ENCODE results near the gene MRPL46.

The MRPL46 gene

GRCh38 chr15:88453651-88454050, 13.5 kb downstream of the MRPL46 start:
- no peak for DNase-seq
- H3K4ac ChIP-seq (ENCODE audit: low read depth in 1 of 2, low read length in 2 of 2), result no peak overlapping the region
- H3K4me2 ChIP-seq (ENCODE audit: low read length, poor library complexity, severe bottlenecking), result no peak overlapping the region
- no peak overlapping the region for H3K9ac ChIP-seq (ENCODE audit: low read length)
- H3K4me1 ChIP-seq (ENCODE audit: control insufficient read depth, insufficient read depth, low read depth, low read length), result peaks cover 3% of the 10 kb centered on the region
- H2AK5ac ChIP-seq (ENCODE audit: low read length, severe bottlenecking), result no peak overlapping the region
- no peak overlapping the region for H4K8ac ChIP-seq (ENCODE audit: low read length)
- no peak overlapping the region for H4K91ac ChIP-seq (ENCODE audit: low read length)
- peaks cover 0 to 5% of the 10 kb centered on the region in 2 experiments for H3K27me3 ChIP-seq (ENCODE audit: control insufficient read depth in 1 of 2, insufficient read depth in 1 of 2, low read length in 2 of 2)
- peaks cover 1% of the 10 kb centered on the region for H3K79me1 ChIP-seq (replicated peaks; ENCODE audit: low read length, poor library complexity, severe bottlenecking)
- no peak overlapping the region for H3K23ac ChIP-seq (ENCODE audit: low read length in 2 of 2)
- H3K18ac ChIP-seq (ENCODE audit: low read depth in 1 of 2, low read length in 2 of 2), result no peak overlapping the region
- H3K14ac ChIP-seq (ENCODE audit: low read length in 2 of 2), result no peak overlapping the region
- H2BK120ac ChIP-seq (ENCODE audit: low read depth, low read length), result no peak overlapping the region
- no peak overlapping the region for H2BK5ac ChIP-seq (ENCODE audit: low read depth, low read length, poor library complexity, severe bottlenecking)
- no peak overlapping the region for H3K27ac ChIP-seq (ENCODE audit: low read length, poor library complexity, severe bottlenecking)
- H3K36me3 ChIP-seq (ENCODE audit: control insufficient read depth in 1 of 2, insufficient read depth in 2 of 2, low read depth in 1 of 2, low read length in 2 of 2), result peaks cover 8 to 15% of the 10 kb centered on the region in 2 experiments
- no peak overlapping the region for H3K4me3 ChIP-seq (ENCODE audit: insufficient read depth in 1 of 2, low read depth in 1 of 2, low read length in 2 of 2)
- H2AFZ ChIP-seq (ENCODE audit: low read depth, low read length), result no peak overlapping the region
- no peaks in the 10 kb centered on the region for H3K9me3 ChIP-seq (ENCODE audit: control insufficient read depth, low read length)
- H2BK15ac ChIP-seq (ENCODE audit: low read depth, poor library complexity, severe bottlenecking), result no peak overlapping the region
- 41% methylated on average over 1 of the region's 1 CpG for WGBS
- H2BK12ac ChIP-seq (ENCODE audit: low read length in 2 of 2), result no peak overlapping the region

- H2AK5ac ChIP-seq (ENCODE audit: low read length, severe bottlenecking), result no peak overlapping the region
- no peak overlapping the region for H3K23ac ChIP-seq (ENCODE audit: low read length in 2 of 2)
- no peak overlapping the region for H3K18ac ChIP-seq (ENCODE audit: low read depth in 1 of 2, low read length in 2 of 2)
- no peak overlapping the region for H2BK5ac ChIP-seq (ENCODE audit: low read depth, low read length, poor library complexity, severe bottlenecking)
- H2BK12ac ChIP-seq (ENCODE audit: low read length in 2 of 2), result no peak overlapping the region
- no peak overlapping the region for H3K4ac ChIP-seq (ENCODE audit: low read depth in 1 of 2, low read length in 2 of 2)
- no peak overlapping the region for H4K91ac ChIP-seq (ENCODE audit: low read length)
- no peaks in the 10 kb centered on the region for H3K79me1 ChIP-seq (replicated peaks; ENCODE audit: low read length, poor library complexity, severe bottlenecking)
- WGBS, result 6% methylated on average over 12 of the region's 12 CpGs
- no peak overlapping the region for H4K8ac ChIP-seq (ENCODE audit: low read length)
- no peak overlapping the region for H2BK120ac ChIP-seq (ENCODE audit: low read depth, low read length)
- H3K4me1 ChIP-seq (ENCODE audit: control insufficient read depth, insufficient read depth, low read depth, low read length), result peaks cover 3% of the 10 kb centered on the region
- DNase-seq, result peak; percentile 66
- H3K27ac ChIP-seq (ENCODE audit: low read length, poor library complexity, severe bottlenecking), result no peak overlapping the region
- no peak overlapping the region for H3K14ac ChIP-seq (ENCODE audit: low read length in 2 of 2)
- H2BK15ac ChIP-seq (ENCODE audit: low read depth, poor library complexity, severe bottlenecking), result no peak overlapping the region
- no peaks in the 10 kb centered on the region for H3K36me3 ChIP-seq (ENCODE audit: control insufficient read depth in 1 of 2, insufficient read depth in 2 of 2, low read depth in 1 of 2, low read length in 2 of 2)
- H3K4me3 ChIP-seq (ENCODE audit: insufficient read depth in 1 of 2, low read depth in 1 of 2, low read length in 2 of 2), result no peak overlapping the region
- no peak overlapping the region for H2AFZ ChIP-seq (ENCODE audit: low read depth, low read length)
- no peak overlapping the region for H3K9ac ChIP-seq (ENCODE audit: low read length)
- H3K27me3 ChIP-seq (ENCODE audit: control insufficient read depth in 1 of 2, insufficient read depth in 1 of 2, low read length in 2 of 2), result peaks cover 5 to 7% of the 10 kb centered on the region in 2 experiments
- H3K9me3 ChIP-seq (ENCODE audit: control insufficient read depth, low read length), result peaks cover 4% of the 10 kb centered on the region
- H3K4me2 ChIP-seq (ENCODE audit: low read length, poor library complexity, severe bottlenecking), result no peak overlapping the region
These were observed 16.9 kb downstream of the MRPL46 start for GRCh38 chr15:88450125-88450798.

- H3K27ac ChIP-seq (ENCODE audit: low read length, poor library complexity, severe bottlenecking), result no peak overlapping the region
- H3K23ac ChIP-seq (ENCODE audit: low read length in 2 of 2), result no peak overlapping the region
- no peak overlapping the region for H2BK120ac ChIP-seq (ENCODE audit: low read depth, low read length)
- no peak overlapping the region for H3K14ac ChIP-seq (ENCODE audit: low read length in 2 of 2)
- H3K4me2 ChIP-seq (ENCODE audit: low read length, poor library complexity, severe bottlenecking), result no peak overlapping the region
- peaks cover 5 to 7% of the 10 kb centered on the region in 2 experiments for H3K27me3 ChIP-seq (ENCODE audit: control insufficient read depth in 1 of 2, insufficient read depth in 1 of 2, low read length in 2 of 2)
- no peak overlapping the region for H3K4ac ChIP-seq (ENCODE audit: low read depth in 1 of 2, low read length in 2 of 2)
- no peak overlapping the region for H3K9ac ChIP-seq (ENCODE audit: low read length)
- no peak overlapping the region for H2BK15ac ChIP-seq (ENCODE audit: low read depth, poor library complexity, severe bottlenecking)
- H4K91ac ChIP-seq (ENCODE audit: low read length), result no peak overlapping the region
- no peak overlapping the region for H2BK12ac ChIP-seq (ENCODE audit: low read length in 2 of 2)
- no peak overlapping the region for H3K4me3 ChIP-seq (ENCODE audit: insufficient read depth in 1 of 2, low read depth in 1 of 2, low read length in 2 of 2)
- H3K36me3 ChIP-seq (ENCODE audit: control insufficient read depth in 1 of 2, insufficient read depth in 2 of 2, low read depth in 1 of 2, low read length in 2 of 2), result no peaks in the 10 kb centered on the region
- peaks cover 11% of the 10 kb centered on the region for H3K9me3 ChIP-seq (ENCODE audit: control insufficient read depth, low read length)
- H3K4me1 ChIP-seq (ENCODE audit: control insufficient read depth, insufficient read depth, low read depth, low read length), result no peaks in the 10 kb centered on the region
- no peak overlapping the region for H2AK5ac ChIP-seq (ENCODE audit: low read length, severe bottlenecking)
- H3K18ac ChIP-seq (ENCODE audit: low read depth in 1 of 2, low read length in 2 of 2), result no peak overlapping the region
- WGBS, result 79% methylated on average over 8 of the region's 8 CpGs
- no peak overlapping the region for H2AFZ ChIP-seq (ENCODE audit: low read depth, low read length)
- H4K8ac ChIP-seq (ENCODE audit: low read length), result no peak overlapping the region
- no peaks in the 10 kb centered on the region for H3K79me1 ChIP-seq (replicated peaks; ENCODE audit: low read length, poor library complexity, severe bottlenecking)
- no peak overlapping the region for H2BK5ac ChIP-seq (ENCODE audit: low read depth, low read length, poor library complexity, severe bottlenecking)
- DNase-seq, result no peak
These were observed 17.6 kb downstream of the MRPL46 start for GRCh38 chr15:88449581-88449980.

- no peaks in the 10 kb centered on the region for H3K79me1 ChIP-seq (replicated peaks; ENCODE audit: low read length, poor library complexity, severe bottlenecking)
- no peak overlapping the region for H2BK12ac ChIP-seq (ENCODE audit: low read length in 2 of 2)
- H3K27me3 ChIP-seq (ENCODE audit: control insufficient read depth in 1 of 2, insufficient read depth in 1 of 2, low read length in 2 of 2), result peaks cover 5 to 7% of the 10 kb centered on the region in 2 experiments
- H3K27ac ChIP-seq (ENCODE audit: low read length, poor library complexity, severe bottlenecking), result no peak overlapping the region
- no peak overlapping the region for H3K18ac ChIP-seq (ENCODE audit: low read depth in 1 of 2, low read length in 2 of 2)
- DNase-seq, result no peak
- H3K14ac ChIP-seq (ENCODE audit: low read length in 2 of 2), result no peak overlapping the region
- H4K8ac ChIP-seq (ENCODE audit: low read length), result no peak overlapping the region
- no peak overlapping the region for H2AK5ac ChIP-seq (ENCODE audit: low read length, severe bottlenecking)
- no peak overlapping the region for H3K4ac ChIP-seq (ENCODE audit: low read depth in 1 of 2, low read length in 2 of 2)
- no peak overlapping the region for H3K23ac ChIP-seq (ENCODE audit: low read length in 2 of 2)
- no peak overlapping the region for H3K4me2 ChIP-seq (ENCODE audit: low read length, poor library complexity, severe bottlenecking)
- no peak overlapping the region for H2BK15ac ChIP-seq (ENCODE audit: low read depth, poor library complexity, severe bottlenecking)
- H2BK5ac ChIP-seq (ENCODE audit: low read depth, low read length, poor library complexity, severe bottlenecking), result no peak overlapping the region
- peaks cover 16% of the 10 kb centered on the region for H3K9me3 ChIP-seq (ENCODE audit: control insufficient read depth, low read length)
- 86% methylated on average over 5 of the region's 5 CpGs for WGBS
- H3K9ac ChIP-seq (ENCODE audit: low read length), result no peak overlapping the region
- no peak overlapping the region for H2BK120ac ChIP-seq (ENCODE audit: low read depth, low read length)
- no peaks in the 10 kb centered on the region for H3K4me1 ChIP-seq (ENCODE audit: control insufficient read depth, insufficient read depth, low read depth, low read length)
- H4K91ac ChIP-seq (ENCODE audit: low read length), result no peak overlapping the region
- no peak overlapping the region for H3K4me3 ChIP-seq (ENCODE audit: insufficient read depth in 1 of 2, low read depth in 1 of 2, low read length in 2 of 2)
- H3K36me3 ChIP-seq (ENCODE audit: control insufficient read depth in 1 of 2, insufficient read depth in 2 of 2, low read depth in 1 of 2, low read length in 2 of 2), result no peaks in the 10 kb centered on the region
- H2AFZ ChIP-seq (ENCODE audit: low read depth, low read length), result no peak overlapping the region
These were observed 18.2 kb downstream of the MRPL46 start for GRCh38 chr15:88448991-88449461.
